ENCODE data around the gene HIPK4.

The HIPK4 gene

GRCh38 chr19:40341601-40342482 is 48.1 kb downstream of the HIPK4 start (continued):
- TF ChIP-seq CSRNP3 (CRISPR knock-in tag; IDR thresholded peaks at IDR 0.05) = no peak
- no peak for TF ChIP-seq TSHZ2 (CRISPR knock-in tag; IDR thresholded peaks at IDR 0.05)
- TF ChIP-seq CREB5 (CRISPR knock-in tag; IDR thresholded peaks at IDR 0.05; ENCODE audit: low read depth) = no peak
- no peak for TF ChIP-seq CSDC2 (CRISPR knock-in tag; IDR thresholded peaks at IDR 0.05)
- no peak for TF ChIP-seq OSR1 (CRISPR knock-in tag; IDR thresholded peaks at IDR 0.05)
- no peak for TF ChIP-seq SNAI2 (CRISPR knock-in tag; IDR thresholded peaks at IDR 0.05)

GRCh38 chr19:40339018-40339728 is 50.8 kb downstream of the HIPK4 start:
- no peak for ATAC-seq
- TF ChIP-seq CREB5 (CRISPR knock-in tag; IDR thresholded peaks at IDR 0.05; ENCODE audit: low read depth) (no peak), CSRNP3 (CRISPR knock-in tag; IDR thresholded peaks at IDR 0.05) (no peak), TCF4 (CRISPR knock-in tag; IDR thresholded peaks at IDR 0.05; ENCODE audit: borderline replicate concordance) (no peak), PPARA (CRISPR knock-in tag; IDR thresholded peaks at IDR 0.05; ENCODE audit: borderline replicate concordance) (no peak), ZNF565 (CRISPR knock-in tag; conservative IDR thresholded peaks at IDR 0.05; ENCODE audit: low read depth) (no peak)

GRCh38 chr19:40337594-40337993 is 52.4 kb downstream of the HIPK4 start:
- no peak for ATAC-seq

More at GRCh38 chr19:40337594-40337993, 52.4 kb downstream of the HIPK4 start:
- TF ChIP-seq TCF4 (CRISPR knock-in tag; IDR thresholded peaks at IDR 0.05; ENCODE audit: borderline replicate concordance) (no peak), PATZ1 (CRISPR knock-in tag; IDR thresholded peaks at IDR 0.05; ENCODE audit: borderline replicate concordance) (no peak), POU6F1 (CRISPR knock-in tag; IDR thresholded peaks at IDR 0.05; ENCODE audit: borderline replicate concordance, low read depth) (no peak), ZFP3 (CRISPR knock-in tag; IDR thresholded peaks at IDR 0.05) (no peak), RARB (CRISPR knock-in tag; IDR thresholded peaks at IDR 0.05) (no peak), CSRNP3 (CRISPR knock-in tag; IDR thresholded peaks at IDR 0.05) (no peak), GLIS3 (CRISPR knock-in tag; IDR thresholded peaks at IDR 0.05) (no peak), ZNF70 (CRISPR knock-in tag; IDR thresholded peaks at IDR 0.05) (no peak), BACH2 (CRISPR knock-in tag; IDR thresholded peaks at IDR 0.05; ENCODE audit: borderline replicate concordance) (no peak), CREB5 (CRISPR knock-in tag; IDR thresholded peaks at IDR 0.05; ENCODE audit: low read depth) (no peak), ZNF565 (CRISPR knock-in tag; conservative IDR thresholded peaks at IDR 0.05; ENCODE audit: low read depth) (no peak), ZNF8 (CRISPR knock-in tag; IDR thresholded peaks at IDR 0.05) (no peak), ARNTL (CRISPR knock-in tag; IDR thresholded peaks at IDR 0.05; ENCODE audit: borderline replicate concordance, low read depth) (no peak)
